H4 (cell line): ENCODE results near the gene ZNF512B. TPM values are rescaled to one million over a fixed set of nuclear protein-coding genes. Genes with fewer than 3 reads are reported as not detected.

Experiments
- DNase-seq: peaks from one replicate; pipeline ENCODE4 v3.0.0-alpha.2; 2015; ENCODE audit warnings: low spot score
- total RNA-seq: library from RNA; depleted of rRNA; stranded (reverse); fragments of >200 nt; shearing (Covaris generic); gene quantifications from 2 replicates; pipeline ENCODE4 v1.2.3, GENCODE V29; 2014

ZNF512B gene
- total RNA-seq, 1 experiment from 2014 or later, result 2.2 TPM

GRCh38 chr20:63950701-63951397 is 18.9 kb downstream of the ZNF512B start:
- DNase-seq, result no peak

- DNase-seq, result no peak
Measured at GRCh38 chr20:63947638-63948456, 21.9 kb downstream of the ZNF512B start.

- DNase-seq, result no peak
Measured at GRCh38 chr20:63946986-63947637, 22.6 kb downstream of the ZNF512B start.

- DNase-seq, result no peak
Measured at GRCh38 chr20:63945921-63946920, 23.5 kb downstream of the ZNF512B start.

GRCh38 chr20:63945031-63945658 is 24.6 kb downstream of the ZNF512B start:
- no peak for DNase-seq

GRCh38 chr20:63944078-63944941 is 25.4 kb downstream of the ZNF512B start:
- DNase-seq, result no peak

- DNase-seq, result no peak
Measured at GRCh38 chr20:63943808-63944077, 26.0 kb downstream of the ZNF512B start.

GRCh38 chr20:63942969-63943807 is 26.5 kb downstream of the ZNF512B start:
- no peak for DNase-seq

- DNase-seq, result no peak
Measured at GRCh38 chr20:63942250-63942951, 27.3 kb downstream of the ZNF512B start.

GRCh38 chr20:63941282-63942081 is 28.2 kb downstream of the ZNF512B start:
- DNase-seq, result no peak

- DNase-seq, result no peak
Measured at GRCh38 chr20:63940472-63941266, 29.1 kb downstream of the ZNF512B start.

GRCh38 chr20:63940071-63940471 is 29.7 kb downstream of the ZNF512B start:
- no peak for DNase-seq

- no peak for DNase-seq
Measured at GRCh38 chr20:63939061-63939935, 30.4 kb downstream of the ZNF512B start.

GRCh38 chr20:63937596-63937995 is 32.1 kb downstream of the ZNF512B start:
- no peak for DNase-seq

GRCh38 chr20:63935447-63935846 is 34.3 kb downstream of the ZNF512B start:
- no peak for DNase-seq
